HG03196 (cell line): ENCODE measurements around the gene PIAS4.

Experiments
- ATAC-seq: cut with Tn5 transposase; IDR thresholded peaks from one replicate; pipeline ENCODE4 v1.9.1; 2021; ENCODE audit not compliant: unreplicated experiment

Gene PIAS4

GRCh38 chr19:3976495-3977241, 30.9 kb upstream of the PIAS4 start:
- no peak for ATAC-seq

- ATAC-seq, result no peak
Observed at GRCh38 chr19:3977242-3978143, 30.0 kb upstream of the PIAS4 start.

GRCh38 chr19:3978145-3978544, 29.4 kb upstream of the PIAS4 start:
- no peak for ATAC-seq

GRCh38 chr19:3979289-3979673, 28.3 kb upstream of the PIAS4 start:
- ATAC-seq, result no peak

- ATAC-seq, result no peak
Observed at GRCh38 chr19:3979674-3980352, 27.7 kb upstream of the PIAS4 start.

GRCh38 chr19:3980353-3981251, 26.9 kb upstream of the PIAS4 start:
- ATAC-seq, result no peak

- no peak for ATAC-seq
Observed at GRCh38 chr19:3981373-3981735, 26.2 kb upstream of the PIAS4 start.

- ATAC-seq, result no peak
Observed at GRCh38 chr19:3981736-3982681, 25.5 kb upstream of the PIAS4 start.

- no peak for ATAC-seq
Observed at GRCh38 chr19:3982701-3983541, 24.6 kb upstream of the PIAS4 start.

- no peak for ATAC-seq
Observed at GRCh38 chr19:3983542-3983914, 24.0 kb upstream of the PIAS4 start.

- no peak for ATAC-seq
Observed at GRCh38 chr19:3983936-3984583, 23.5 kb upstream of the PIAS4 start.

GRCh38 chr19:3984584-3984907, 23.0 kb upstream of the PIAS4 start:
- ATAC-seq, result no peak

GRCh38 chr19:3984908-3985642, 22.5 kb upstream of the PIAS4 start, which contains the start of gene EEF2:
TSS of gene EEF2 (minus strand) at chr19:3985463. CDS start at chr19:3985380, 83 bp downstream.
- peak; percentile 50 for ATAC-seq

- ATAC-seq, result no peak
Observed at GRCh38 chr19:3985643-3986259, 21.8 kb upstream of the PIAS4 start.

GRCh38 chr19:3986260-3987041, 21.1 kb upstream of the PIAS4 start:
- ATAC-seq, result no peak

- ATAC-seq, result peak; percentile 41
Observed at GRCh38 chr19:3987619-3988371, 19.7 kb upstream of the PIAS4 start.
